Stimulated activated CD4-positive, alpha-beta T cell treated with anti-CD3 and anti-CD28 coated beads, Interleukin-4, amount 100 ng/mL, for 24 hours (primary cell): ENCODE measurements around the gene REEP1.

ENCODE experiments used
- DNase-seq: peaks from one replicate; pipeline ENCODE4 v3.0.0-alpha.2; 2020

REEP1 gene

DNA sequence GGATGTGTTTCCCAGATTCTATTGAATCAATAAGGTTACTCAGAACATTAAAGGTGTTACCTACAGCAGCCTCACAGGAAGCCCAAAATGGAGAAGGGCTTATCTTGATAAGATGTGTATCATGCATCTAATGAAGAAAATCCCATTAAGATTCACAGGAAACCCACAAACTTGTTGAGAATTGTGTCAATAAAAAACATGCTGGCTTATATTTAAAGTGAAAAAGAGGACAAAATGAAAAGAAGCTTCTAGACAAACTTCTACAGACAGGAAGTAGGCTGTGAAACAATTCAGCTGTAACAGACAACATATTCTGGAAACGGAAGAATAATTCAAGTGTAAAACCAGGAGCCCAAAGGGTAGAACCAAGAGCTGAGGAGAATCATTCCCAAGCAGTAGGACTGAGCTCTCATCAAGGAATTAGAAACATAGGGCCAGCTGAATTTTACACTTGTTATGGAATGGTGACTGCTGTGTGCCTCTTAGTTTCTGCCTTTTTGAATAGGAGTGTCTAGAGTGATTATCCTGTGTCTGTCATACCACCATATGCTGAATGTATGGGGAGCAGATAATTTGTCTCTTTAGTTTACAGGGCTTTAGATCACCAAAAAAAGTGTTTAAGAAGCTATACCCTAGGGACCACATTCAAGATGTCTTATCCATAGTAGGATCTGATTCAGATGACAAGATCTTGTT, 151.8 kb downstream of the REEP1 start:
- no peak for DNase-seq

- no peak for DNase-seq
Measured at GRCh38 chr2:86176597-86176996, 160.8 kb downstream of the REEP1 start.

GRCh38 chr2:86175828-86176227, 161.6 kb downstream of the REEP1 start:
- no peak for DNase-seq

GRCh38 chr2:86174445-86174844, 163.0 kb downstream of the REEP1 start:
- no peak for DNase-seq

DNA sequence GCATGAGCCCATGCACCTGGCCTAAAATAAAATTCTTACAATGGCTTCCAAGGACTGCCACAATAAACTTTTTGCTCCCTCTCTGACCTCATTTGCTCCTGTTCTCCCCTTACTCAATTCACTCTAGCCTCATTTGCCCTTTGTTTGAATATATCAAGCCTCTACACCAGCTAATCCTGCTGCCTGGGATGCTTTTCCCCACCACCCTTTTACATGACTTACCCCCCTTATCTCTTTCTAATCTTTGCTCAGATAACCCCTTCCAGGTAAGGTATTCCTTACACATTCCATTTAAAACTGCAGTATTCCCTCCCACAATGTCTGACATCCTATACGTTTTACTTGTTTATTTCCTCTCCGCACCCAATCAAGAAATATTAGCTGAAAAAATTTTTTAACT, 164.8 kb downstream of the REEP1 start:
- no peak for DNase-seq

GRCh38 chr2:86171295-86171694, 166.1 kb downstream of the REEP1 start:
- DNase-seq: no peak

DNA sequence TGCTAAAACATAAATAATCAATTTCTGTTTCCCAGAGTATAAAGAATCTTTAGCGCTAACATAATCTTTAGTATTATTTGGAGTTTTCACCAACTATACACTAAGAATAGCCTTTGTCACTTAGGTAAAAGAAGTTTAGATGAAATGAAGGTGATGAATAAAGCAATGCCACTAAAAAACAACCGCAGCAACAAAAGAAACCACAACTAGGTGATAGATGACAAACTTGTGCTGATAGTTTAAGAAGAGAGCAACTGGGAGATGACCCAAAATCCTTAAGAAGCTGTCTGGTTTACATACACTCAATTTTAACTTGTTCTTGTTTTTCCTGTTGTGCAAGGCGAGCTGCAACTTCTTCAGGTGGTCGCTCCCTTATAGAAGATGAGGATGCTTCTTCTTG, 167.0 kb downstream of the REEP1 start:
- DNase-seq: no peak
